Umbilical cord (tissue), 2 donors: ENCODE results near the gene DHODH. TPM values are rescaled to one million over a fixed set of nuclear protein-coding genes. Genes with fewer than 3 reads are reported as not detected.

Experiments
- DNase-seq: peaks from one replicate; pipeline ENCODE4 v3.0.0-alpha.2; 2015; ENCODE audit warnings: low spot score
- total RNA-seq: library from RNA; depleted of rRNA; stranded (reverse); fragments of >200 nt; gene quantifications from one replicate; pipeline ENCODE4 v1.2.3, GENCODE V29; 2014; ENCODE audit warnings: low replicate concordance; ENCODE audit not compliant: insufficient read depth

The DHODH gene
- total RNA-seq, 1 donor from 2014 or later = 1.7 TPM

- no peak for DNase-seq
These were observed 5.5 kb downstream of the DHODH start for GRCh38 chr16:72013888-72014581.

- no peak for DNase-seq
These were observed 6.1 kb downstream of the DHODH start for GRCh38 chr16:72014675-72015074.

- no peak for DNase-seq
These were observed 6.6 kb downstream of the DHODH start for GRCh38 chr16:72015124-72015523.

GRCh38 chr16:72018470-72018869 lies 9.9 kb downstream of the DHODH start:
- no peak for DNase-seq

GRCh38 chr16:72021043-72021442 lies 12.5 kb downstream of the DHODH start:
- DNase-seq = no peak

- DNase-seq = no peak
These were observed 13.6 kb downstream of the DHODH start for GRCh38 chr16:72022127-72022526.

- DNase-seq = no peak
These were observed 15.4 kb downstream of the DHODH start for GRCh38 chr16:72023962-72024361.

- DNase-seq = no peak
These were observed 16.4 kb downstream of the DHODH start for GRCh38 chr16:72024862-72025382.

GRCh38 chr16:72025404-72026114 lies 17.0 kb downstream of the DHODH start:
- no peak for DNase-seq

GRCh38 chr16:72027669-72028378 lies 19.3 kb downstream of the DHODH start:
- DNase-seq = no peak

- DNase-seq = no peak
These were observed 21.2 kb downstream of the DHODH start for GRCh38 chr16:72029567-72030271.

GRCh38 chr16:72033437-72033836 lies 24.9 kb downstream of the DHODH start:
- DNase-seq = no peak

- DNase-seq = no peak
These were observed 27.6 kb downstream of the DHODH start for GRCh38 chr16:72036098-72036497.

- DNase-seq = no peak
These were observed 33.7 kb downstream of the DHODH start for GRCh38 chr16:72042157-72042660.

- DNase-seq = no peak
These were observed 34.5 kb downstream of the DHODH start for GRCh38 chr16:72043058-72043457.

GRCh38 chr16:72043539-72043938 lies 35.0 kb downstream of the DHODH start:
- no peak for DNase-seq

- no peak for DNase-seq
These were observed 35.8 kb downstream of the DHODH start for GRCh38 chr16:72044296-72044695.

- no peak for DNase-seq
These were observed 36.3 kb downstream of the DHODH start for GRCh38 chr16:72044825-72045359.

GRCh38 chr16:72049110-72049509 lies 40.6 kb downstream of the DHODH start:
- DNase-seq = no peak

GRCh38 chr16:72050769-72051464 lies 42.4 kb downstream of the DHODH start:
- DNase-seq = no peak

- DNase-seq = no peak
These were observed 43.3 kb downstream of the DHODH start for GRCh38 chr16:72051818-72052217.
